Heart left ventricle (tissue), 16 donors: ENCODE measurements around the gene BDH1. TPM values are rescaled to one million over a fixed set of nuclear protein-coding genes. Genes with fewer than 3 reads are reported as not detected.
A peak's percentile ranks its signal among the peaks of the same experiment; 100 is the strongest.

Experiments used
- ATAC-seq, 4 donors: fragments of 200-7000 bp; cut with Tn5 transposase; one replicate each; pipeline ENCODE4 v1.9.1; 2020 to 2022; ENCODE audit warnings: moderate library complexity in 4 of 4, mild to moderate bottlenecking in 3 of 4, moderate number of reproducible peaks in 1 of 4
- DNase-seq, 5 donors: peaks; one replicate each; pipeline ENCODE4 v3.0.0-alpha.2; 2020
- H3K27ac ChIP-seq, 12 donors: fragments of 200-600 bp; sonication (generic) in 4 of 12; one replicate each; pipeline versions ENCODE4 v1.5.0 to v1.8.0; 2016 to 2022; ENCODE audit warnings: mild to moderate bottlenecking in 2 of 12
- H3K27me3 ChIP-seq, 9 donors: fragments of 200-600 bp; sonication (generic) in 2 of 9; one replicate each; pipeline versions ENCODE4 v1.5.1 to v1.8.0; 2016 to 2022; ENCODE audit warnings: mild to moderate bottlenecking in 3 of 9
- H3K36me3 ChIP-seq, 9 donors: fragments of 200-600 bp; sonication (generic) in 2 of 9; one replicate each; pipeline versions ENCODE4 v1.5.0 to v1.8.0; 2018 to 2022; ENCODE audit warnings: mild to moderate bottlenecking in 2 of 9
- H3K4me1 ChIP-seq, 12 donors: fragments of 200-600 bp; sonication (generic) in 4 of 12; one replicate each; pipeline versions ENCODE4 v1.5.0 to v1.8.0; 2016 to 2022; ENCODE audit warnings: mild to moderate bottlenecking in 3 of 12
- H3K4me3 ChIP-seq, 12 donors: fragments of 200-600 bp; sonication (generic) in 4 of 12; one replicate each; pipeline versions ENCODE4 v1.5.0 to v1.8.0; 2017 to 2022; ENCODE audit warnings: mild to moderate bottlenecking in 9 of 12, moderate library complexity in 4 of 12
- H3K9me3 ChIP-seq, 12 donors: fragments of 200-600 bp; sonication (generic) in 4 of 12; one replicate each; pipeline versions ENCODE4 v1.5.0 to v1.8.0; 2016 to 2022; ENCODE audit warnings: mild to moderate bottlenecking in 1 of 12
- CTCF ChIP-seq, 12 donors: fragments of 200-600 bp; sonication (generic) in 4 of 12; IDR thresholded peaks; one replicate each; pipeline versions ENCODE4 v1.5.0 to v1.8.0; 2018 to 2022; ENCODE audit warnings: antibody characterized with exemption in 12 of 12, mild to moderate bottlenecking in 5 of 12
- POLR2A ChIP-seq, 2 donors: fragments of 450-650 bp; IDR thresholded peaks; one replicate each; pipeline ENCODE4 v1.6.1; 2017; ENCODE audit warnings: antibody characterized with exemption in 2 of 2, mild to moderate bottlenecking in 2 of 2, moderate library complexity in 2 of 2
- WGBS, 4 donors: extraction: QIAGEN DNeasy Blood & Tissue Kit in 2 of 4; methylation state at CpG; one replicate each; pipeline versions ENCODE4 v1.1.5 to v1.1.7; 2013 to 2018; 5-methylcytosine and 5-hydroxymethylcytosine counted together
- intact Hi-C, 10 donors: fragments of 100-400 bp; cut with DNase I; formaldehyde crosslinking; loops; one replicate each; pipeline versions ENCODE4 v1.11.1 to v1.14.2; 2022
- polyA plus RNA-seq, 2 donors: library from polyadenylated mRNA; stranded (reverse); fragments of 200-250 nt; gene quantifications; one replicate each; pipeline ENCODE4 v1.2.3, GENCODE V29; 2013
- total RNA-seq, 9 donors: library from RNA; depleted of rRNA in 2 of 9; stranded (reverse); fragments of >200 nt in 2 of 9; fragmentation: NEBNext Ultra II Directional in 3 of 9; extraction: Animal tissue kit (Norgen Biotek cat#: 25700) in 3 of 9; gene quantifications; one replicate each; pipeline versions ENCODE4 v1.1.0 to v1.2.4, GENCODE V29; 2016 to 2023
- donor health status: ischemic (EF 13 %, LVEDD 7.1; RV severe dilation, severe dysfunction).
- donor health status: healthy with polysubstance abuse.
- donor health status: DM: no; HTN: yes; CAD: no.
- donor health status: DM: no; HTN: no; CAD: no.
- donor health status: ischemic (EF 25% LVEDD 6.9; RV normal size, moderate dysfunction).
- donor health status: ischemic (EF 25% LVEDD 5.7; RV mildly dilated, moderate dysfunction).
- donor health status: healthy.
- donor health status: DM: yes; HTN: yes; CAD: no.
- donor health status: ischemic (EF 35%, LVEDD 5.7; RV mildly dilated, moderate dysfunction).
- donor health status: nonischemic (EF 11% LVEDD 7.7; RV severe dilation, severe dysfunction).
- donor health status: DM: yes; HTN: yes; CAD: no.
- donor health status: PGD.
- donor health status: ischemic (EF 29% LVEDD 5.4; RV normal size, mild dysfunction).
- donor health status: nonischemic (EF 23%, LVEDD 6.1; RV moderate dilation, normal function).

BDH1 gene
- total and polyA plus RNA-seq, 11 donors: 19.5 to 114 (median 72.3) TPM

- intact Hi-C loops: no loop called here
- TF ChIP-seq CTCF (IDR thresholded peaks at IDR 0.05): no peak
- no peak for TF ChIP-seq POLR2A (IDR thresholded peaks at IDR 0.05)
- peak overlapping the region in 2 of 12 donors; percentile 1 to 41 for H3K27ac ChIP-seq
- no peaks in the 10 kb centered on the region for H3K27me3 ChIP-seq
- WGBS, 4 donors: 66 to 75% (median 69%) methylated on average over 6 of the region's 6 CpGs
- peak in 3 of 4 donors; percentile 4 to 45 (median 21) for ATAC-seq
- H3K4me3 ChIP-seq: no peak overlapping the region
- no peak for DNase-seq
- peaks cover 0 to 35% (median 8%) of the 10 kb centered on the region in 12 donors for H3K4me1 ChIP-seq
- peaks cover 0 to 4% (median 0%) of the 10 kb centered on the region in 9 donors for H3K36me3 ChIP-seq
- no peaks in the 10 kb centered on the region for H3K9me3 ChIP-seq
Observed at GRCh38 chr3:197549261-197549885, 6.4 kb downstream of the BDH1 start.

- DNase-seq (no peak), ATAC-seq (no peak)
- whole genome bisulfite sequencing, 4 donors: 55 to 62% (median 59%) methylated on average over 11 of the region's 11 CpGs
- H3K4me1 ChIP-seq: peaks cover 0 to 26% (median 0%) of the 10 kb centered on the region in 12 donors
- TF ChIP-seq CTCF (IDR thresholded peaks at IDR 0.05): no peak
- TF ChIP-seq POLR2A (IDR thresholded peaks at IDR 0.05): no peak
- intact Hi-C loops: no loop called here
- peaks cover 0 to 4% (median 0%) of the 10 kb centered on the region in 9 donors for H3K36me3 ChIP-seq
- H3K4me3 ChIP-seq: no peak overlapping the region
- H3K9me3 ChIP-seq: no peaks in the 10 kb centered on the region
- H3K27me3 ChIP-seq: no peaks in the 10 kb centered on the region
- no peak overlapping the region for H3K27ac ChIP-seq
Observed at GRCh38 chr3:197547306-197548011, 8.3 kb downstream of the BDH1 start.

GRCh38 chr3:197546307-197547085, 9.3 kb downstream of the BDH1 start:
- TF ChIP-seq POLR2A (IDR thresholded peaks at IDR 0.05): no peak
- TF ChIP-seq CTCF (IDR thresholded peaks at IDR 0.05): no peak
- Histone ChIP-seq H3K36me3 (peaks cover 0 to 4% (median 0%) of the 10 kb centered on the region in 9 donors), H3K27me3 (no peaks in the 10 kb centered on the region), H3K27ac (no peak overlapping the region), H3K4me3 (no peak overlapping the region), H3K4me1 (peaks cover 0 to 34% (median 7%) of the 10 kb centered on the region in 12 donors), H3K9me3 (no peaks in the 10 kb centered on the region)
- ATAC-seq (no peak), DNase-seq (no peak)
- intact Hi-C loops: no loop called here
- WGBS, 4 donors: 85 to 95% (median 88%) methylated on average over 9 to 10 of the region's 10 CpGs

GRCh38 chr3:197545571-197545970, 10.2 kb downstream of the BDH1 start:
- Histone ChIP-seq H3K27me3 (no peaks in the 10 kb centered on the region), H3K4me1 (peaks cover 0 to 33% (median 10%) of the 10 kb centered on the region in 12 donors), H3K36me3 (peaks cover 0 to 4% (median 0%) of the 10 kb centered on the region in 9 donors), H3K9me3 (no peaks in the 10 kb centered on the region), H3K4me3 (no peak overlapping the region), H3K27ac (peak overlapping the region in 1 of 12 donors; percentile 7)
- 79 to 82% (median 80%) methylated on average over 5 of the region's 5 CpGs for WGBS, 4 donors
- no peak for TF ChIP-seq POLR2A (IDR thresholded peaks at IDR 0.05)
- no peak for TF ChIP-seq CTCF (IDR thresholded peaks at IDR 0.05)
- no peak for ATAC-seq
- intact Hi-C loops: no loop called here
- DNase-seq: no peak
